Measurements from ENCODE around the gene KLK10. TPM values are rescaled to one million over a fixed set of nuclear protein-coding genes. Genes with fewer than 3 reads are reported as not detected.

KLK10 gene
- total RNA-seq, 1 experiment from 2014 or later: 28.0 TPM

GRCh38 chr19:50980208-50980607 is 39.3 kb downstream of the KLK10 start:
- TF ChIP-seq CTCF (conservative IDR thresholded peaks at IDR 0.05) (no peak), EZH2 (IDR thresholded peaks at IDR 0.05; ENCODE audit: low read depth) (no peak)
- POLR2A ChIA-PET (ENCODE audit: unreplicated experiment): no interaction called here
- intact Hi-C loops (cut with micrococcal nuclease; ENCODE audit: unreplicated experiment): no loop called here
- Histone ChIP-seq H3K27me3 (ENCODE audit: insufficient read depth, low read depth) (no peaks in the 10 kb centered on the region), H3F3A (ENCODE audit: insufficient read depth, low read depth) (peaks cover 21% of the 10 kb centered on the region; the same call in 1 of the 2 replicates), H2AFZ (no peak overlapping the region), H3K4me3 (no peak overlapping the region), H3K4me1 (replicated peaks; ENCODE audit: insufficient read depth) (peaks cover 32% of the 10 kb centered on the region), H3K27ac (no peak overlapping the region), H4K20me1 (ENCODE audit: insufficient read depth) (no peaks in the 10 kb centered on the region), H3K9me2 (ENCODE audit: insufficient read depth) (no peaks in the 10 kb centered on the region), H3K4me2 (no peak overlapping the region), H3K79me2 (ENCODE audit: low read depth) (no peaks in the 10 kb centered on the region), H3K9me3 (ENCODE audit: insufficient read depth, low read depth) (no peaks in the 10 kb centered on the region), H3K36me3 (ENCODE audit: low read depth) (peaks cover 14% of the 10 kb centered on the region; the same call in 1 of the 2 replicates)
- BruUV-seq (replicated peaks): no TSS peak
- CTCF ChIA-PET: interaction anchor here (0.7 kb wide), 1 partner anchor 184 kb away, joined by 8 read pairs; no protein-coding TSS in a partner anchor
- no peak for DNase-seq

- no peak overlapping the region for H3K4me3 ChIP-seq
- peak overlapping the region; percentile 53 for H3K4me2 ChIP-seq
- ChIA-PET CTCF (interaction anchor here (0.7 kb wide), 1 partner anchor 184 kb away, joined by 8 read pairs; no protein-coding TSS in a partner anchor), POLR2A (ENCODE audit: unreplicated experiment) (no interaction called here)
- BruUV-seq (replicated peaks): no TSS peak
- peaks cover 17% of the 10 kb centered on the region; the same call in 1 of the 2 replicates for H3F3A ChIP-seq (ENCODE audit: insufficient read depth, low read depth)
- DNase-seq: no peak
- peak overlapping the region; percentile 72 for H3K27ac ChIP-seq
- no peaks in the 10 kb centered on the region for H3K9me3 ChIP-seq (ENCODE audit: insufficient read depth, low read depth)
- intact Hi-C loops (cut with micrococcal nuclease; ENCODE audit: unreplicated experiment): no loop called here
- peaks cover 32% of the 10 kb centered on the region for H3K4me1 ChIP-seq (replicated peaks; ENCODE audit: insufficient read depth)
- H4K20me1 ChIP-seq (ENCODE audit: insufficient read depth): no peaks in the 10 kb centered on the region
- H3K9me2 ChIP-seq (ENCODE audit: insufficient read depth): no peaks in the 10 kb centered on the region
- no peak overlapping the region for H2AFZ ChIP-seq
- H3K27me3 ChIP-seq (ENCODE audit: insufficient read depth, low read depth): no peaks in the 10 kb centered on the region
- H3K79me2 ChIP-seq (ENCODE audit: low read depth): no peaks in the 10 kb centered on the region
- H3K36me3 ChIP-seq (ENCODE audit: low read depth): peaks cover 14% of the 10 kb centered on the region; the same call in 1 of the 2 replicates
- no peak for TF ChIP-seq EZH2 (IDR thresholded peaks at IDR 0.05; ENCODE audit: low read depth)
- TF ChIP-seq CTCF (conservative IDR thresholded peaks at IDR 0.05): no peak
Measured at GRCh38 chr19:50979758-50980157, 39.8 kb downstream of the KLK10 start.

- DNase-seq: no peak
- TF ChIP-seq CTCF (conservative IDR thresholded peaks at IDR 0.05) (no peak), EZH2 (IDR thresholded peaks at IDR 0.05; ENCODE audit: low read depth) (no peak)
- H4K20me1 ChIP-seq (ENCODE audit: insufficient read depth): no peaks in the 10 kb centered on the region
- H3K27ac ChIP-seq: peak overlapping the region; percentile 72
- no peaks in the 10 kb centered on the region for H3K79me2 ChIP-seq (ENCODE audit: low read depth)
- H3K36me3 ChIP-seq (ENCODE audit: low read depth): peaks cover 14% of the 10 kb centered on the region; the same call in 1 of the 2 replicates
- ChIA-PET CTCF (no interaction called here), POLR2A (ENCODE audit: unreplicated experiment) (no interaction called here)
- no peaks in the 10 kb centered on the region for H3K9me3 ChIP-seq (ENCODE audit: insufficient read depth, low read depth)
- H2AFZ ChIP-seq: no peak overlapping the region
- H3K9me2 ChIP-seq (ENCODE audit: insufficient read depth): no peaks in the 10 kb centered on the region
- H3K4me2 ChIP-seq: peak overlapping the region; percentile 53
- peaks cover 39% of the 10 kb centered on the region for H3K4me1 ChIP-seq (replicated peaks; ENCODE audit: insufficient read depth)
- no TSS peak for BruUV-seq (replicated peaks)
- H3K27me3 ChIP-seq (ENCODE audit: insufficient read depth, low read depth): no peaks in the 10 kb centered on the region
- peaks cover 20% of the 10 kb centered on the region for H3F3A ChIP-seq (ENCODE audit: insufficient read depth, low read depth)
- H3K4me3 ChIP-seq: no peak overlapping the region
- intact Hi-C loops (cut with micrococcal nuclease; ENCODE audit: unreplicated experiment): no loop called here
Measured at GRCh38 chr19:50978772-50979390, 40.6 kb downstream of the KLK10 start.

Measured in PC-9 (cell line).